Measurements from ENCODE around the gene TXNDC12.

Gene TXNDC12

DNA sequence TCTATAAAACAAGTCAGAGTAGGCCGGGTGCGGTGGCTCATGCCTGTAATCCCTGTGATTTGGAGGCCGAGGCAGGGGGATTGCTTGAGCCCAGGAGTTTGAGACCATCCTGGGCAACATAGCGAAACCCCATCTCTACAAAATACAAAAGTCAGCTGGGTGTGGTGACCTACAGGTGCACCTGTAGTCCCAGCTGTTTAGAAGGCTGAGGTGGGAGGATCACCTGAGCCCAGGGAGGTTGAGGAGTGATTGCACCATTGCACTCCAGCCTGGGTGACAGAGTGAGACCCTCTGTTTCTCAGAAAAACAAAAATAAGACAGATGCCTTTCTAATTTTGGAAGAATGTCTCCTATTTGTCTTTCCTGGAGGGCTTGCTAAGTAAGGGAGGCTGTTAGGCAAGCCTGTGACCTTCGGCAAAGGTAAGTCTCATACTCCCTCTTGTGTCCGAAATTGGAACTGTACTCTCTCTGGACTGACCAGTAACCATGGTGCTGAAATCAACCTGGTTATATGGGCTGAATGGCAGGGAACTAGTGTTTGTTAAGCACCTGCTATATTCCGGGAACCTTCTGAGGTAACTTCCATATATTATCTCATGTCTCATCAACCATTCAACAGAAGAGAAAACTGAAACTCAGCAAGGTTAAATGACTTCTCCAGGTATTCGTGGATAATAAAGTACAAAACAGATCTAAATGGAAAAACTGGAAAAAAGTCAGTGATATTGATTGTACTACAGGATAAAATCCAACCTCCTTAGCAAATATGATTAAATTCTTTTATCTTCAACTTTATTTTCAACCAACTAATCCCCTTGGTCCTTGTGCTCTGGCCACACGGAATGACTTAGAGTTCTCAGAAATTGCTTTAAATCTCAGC lies 52.7 kb downstream of the TXNDC12 start:
- DNase-seq (ENCODE audit: low read depth, low spot score): peak; percentile 87

DNA sequence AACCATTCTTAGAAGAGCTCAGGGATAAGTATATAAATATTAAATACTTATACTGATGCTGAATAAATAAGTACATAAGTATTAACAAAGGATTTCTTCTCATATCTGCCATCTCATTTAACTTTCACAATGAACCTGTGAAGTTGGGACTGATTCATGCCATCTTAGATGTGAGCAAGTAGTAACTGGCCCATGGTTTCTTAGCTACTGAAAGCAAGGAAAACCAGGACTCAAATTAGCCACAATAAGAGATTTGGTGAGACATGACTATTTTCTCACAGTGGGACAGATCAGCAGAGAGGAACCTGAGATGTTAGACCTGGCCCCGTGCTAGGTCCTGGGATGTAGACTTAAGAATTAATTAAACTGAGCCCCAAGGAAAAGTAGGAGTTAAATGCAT lies 56.3 kb downstream of the TXNDC12 start:
- DNase-seq (ENCODE audit: low read depth, low spot score): no peak

DNA sequence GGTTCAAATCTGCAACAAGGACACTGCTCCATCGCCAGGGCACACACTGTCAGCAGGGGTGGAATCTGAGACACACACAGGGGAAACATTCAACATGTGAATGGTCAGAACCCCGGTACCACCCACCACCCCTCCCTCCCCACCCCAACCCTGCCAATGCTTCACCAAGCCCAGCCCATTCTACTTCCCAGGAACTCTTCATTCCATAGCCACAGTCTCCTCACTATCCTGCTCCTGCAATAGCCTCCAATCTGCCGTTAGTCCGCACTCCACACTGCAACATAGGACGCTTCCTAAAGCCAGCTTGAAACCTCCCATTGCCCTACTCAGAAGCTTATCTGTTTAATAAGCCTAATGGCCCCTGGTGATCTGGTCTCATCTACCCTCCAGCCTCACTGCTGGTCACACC lies 57.0 kb downstream of the TXNDC12 start:
- no peak for DNase-seq (ENCODE audit: low read depth, low spot score)

DNA sequence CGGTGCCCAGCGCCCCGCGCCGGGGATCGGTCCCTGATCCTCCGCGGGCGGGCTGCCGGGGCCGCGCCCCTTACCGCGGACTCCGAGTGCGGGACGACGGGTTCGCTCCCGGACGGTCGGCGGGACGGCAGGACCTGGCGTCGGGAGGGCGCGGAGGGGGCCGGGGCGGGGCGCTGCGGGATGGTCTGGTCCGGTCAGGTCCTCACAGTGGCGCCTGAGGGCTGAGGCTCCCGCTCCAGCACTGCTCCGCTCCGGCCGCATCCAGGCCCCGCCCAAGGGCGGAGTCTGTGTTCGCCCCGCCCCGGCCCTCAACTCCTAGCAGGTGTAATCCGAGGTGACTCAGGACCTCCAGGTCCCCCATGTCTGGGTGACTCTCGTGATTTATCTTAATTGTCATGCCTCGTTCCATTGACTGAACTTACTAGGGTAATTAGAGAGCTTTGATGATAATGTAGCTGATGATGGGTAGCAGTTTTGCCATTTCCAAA lies 64.5 kb downstream of the TXNDC12 start, which contains the start of gene RAB3B:
Gene RAB3B, minus strand, starts transcription at position 223 of the 488 bp plus-strand sequence. CDS start 13,583 bp downstream, outside the sequence.
- DNase-seq (ENCODE audit: low read depth, low spot score): peak; percentile 93

DNA sequence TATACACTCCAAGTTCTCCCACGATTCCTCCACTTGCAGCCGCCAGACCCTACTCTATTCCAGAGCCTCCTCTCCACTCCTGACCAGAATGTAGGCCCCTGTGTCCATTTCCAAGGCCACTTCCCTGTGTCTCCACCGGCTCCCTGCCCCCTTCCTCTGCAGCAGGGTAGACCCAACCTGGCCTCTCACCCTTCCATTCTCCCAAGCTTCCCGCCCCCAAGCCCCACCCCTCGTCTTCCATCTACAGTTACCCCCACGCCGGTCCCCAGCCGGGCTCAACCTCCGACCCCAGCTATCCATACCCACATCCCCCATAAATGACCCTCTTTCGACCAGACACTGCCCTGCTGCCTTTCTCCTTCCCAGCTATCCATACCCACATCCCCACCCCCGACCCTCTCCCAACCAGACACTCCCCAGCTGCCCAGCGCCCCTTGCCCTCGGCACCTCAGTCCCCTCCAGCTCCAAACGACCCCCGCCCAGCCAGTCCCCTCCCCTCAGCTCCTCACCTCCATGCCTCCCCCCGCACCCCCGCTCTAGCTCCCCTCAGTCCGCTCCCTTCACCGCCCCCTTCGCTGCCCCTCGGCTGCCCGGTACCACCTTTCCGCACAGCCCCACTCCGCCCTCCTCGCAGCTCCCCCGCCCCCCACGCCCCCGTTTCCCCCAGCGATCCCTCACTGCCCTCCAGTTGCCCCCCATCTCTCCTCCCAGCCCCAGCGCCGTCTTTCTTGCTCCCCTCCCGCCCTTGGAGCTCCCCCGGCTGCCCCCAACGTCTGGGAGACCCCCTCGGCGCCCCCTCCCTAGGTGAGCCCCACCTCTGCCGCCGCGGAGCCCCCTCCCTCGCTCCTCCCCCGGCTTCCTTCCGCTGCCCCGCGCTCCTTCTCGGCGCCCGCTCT lies 65.2 kb downstream of the TXNDC12 start:
- DNase-seq (ENCODE audit: low read depth, low spot score): no peak

DNA sequence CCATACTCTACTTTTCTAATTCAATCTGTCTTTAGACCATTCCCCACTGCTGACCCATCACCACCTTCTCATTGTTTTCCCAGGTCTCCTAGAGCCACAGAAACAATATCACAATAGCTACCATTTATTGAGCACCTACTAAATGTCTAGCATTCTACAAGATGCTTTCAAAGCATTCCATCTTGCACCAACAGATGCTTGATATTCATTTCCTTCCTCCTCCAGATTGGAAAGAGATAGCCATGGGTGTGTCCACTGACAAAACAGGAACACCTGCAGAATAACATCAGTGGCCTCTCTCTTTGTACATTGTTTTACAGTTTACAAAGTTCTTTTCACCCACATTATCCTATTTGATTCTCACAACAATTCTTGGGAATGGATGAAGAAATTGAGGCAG lies 66.7 kb downstream of the TXNDC12 start:
- DNase-seq (ENCODE audit: low read depth, low spot score): no peak

DNA sequence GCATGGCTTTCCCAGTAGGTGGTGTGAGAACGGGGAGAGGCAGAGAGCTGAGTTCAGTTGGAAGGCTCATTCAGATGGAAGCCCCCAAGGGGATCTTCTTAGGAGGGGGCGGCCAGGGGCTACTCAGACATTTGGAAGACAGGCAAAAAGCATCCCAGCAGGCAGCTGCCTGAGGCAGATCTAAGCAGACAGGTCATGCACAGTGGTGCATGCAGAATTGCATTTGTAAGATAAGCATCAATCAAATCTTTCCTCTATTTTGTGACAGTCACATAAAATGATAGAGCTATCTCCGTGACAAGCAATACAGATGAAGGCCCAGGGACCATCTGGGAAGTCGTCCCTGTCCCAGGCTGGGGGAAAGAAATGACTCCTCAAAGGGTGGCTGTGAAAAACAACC lies 68.3 kb downstream of the TXNDC12 start:
- peak; percentile 77 for DNase-seq (ENCODE audit: low read depth, low spot score)

DNA sequence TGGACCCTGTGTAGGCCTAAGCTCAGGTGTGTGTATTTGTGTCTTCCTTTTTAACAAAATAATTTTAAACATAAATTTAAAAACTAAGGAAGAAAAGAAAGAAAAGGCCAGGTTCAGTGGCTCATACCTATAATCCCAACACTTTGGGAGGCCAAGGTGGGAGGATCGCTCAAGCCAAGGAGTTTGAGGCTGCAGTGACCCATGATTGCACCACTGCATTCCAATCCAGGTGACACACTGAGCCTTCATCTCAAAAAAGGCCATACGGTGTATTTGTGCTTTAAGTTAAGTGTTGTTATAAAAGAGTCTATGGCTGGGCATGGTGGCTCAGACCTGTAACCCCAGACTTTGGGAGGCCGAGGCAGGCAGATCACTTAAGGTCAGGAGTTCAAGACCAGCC lies 72.8 kb downstream of the TXNDC12 start:
- no peak for DNase-seq (ENCODE audit: low read depth, low spot score)

DNA sequence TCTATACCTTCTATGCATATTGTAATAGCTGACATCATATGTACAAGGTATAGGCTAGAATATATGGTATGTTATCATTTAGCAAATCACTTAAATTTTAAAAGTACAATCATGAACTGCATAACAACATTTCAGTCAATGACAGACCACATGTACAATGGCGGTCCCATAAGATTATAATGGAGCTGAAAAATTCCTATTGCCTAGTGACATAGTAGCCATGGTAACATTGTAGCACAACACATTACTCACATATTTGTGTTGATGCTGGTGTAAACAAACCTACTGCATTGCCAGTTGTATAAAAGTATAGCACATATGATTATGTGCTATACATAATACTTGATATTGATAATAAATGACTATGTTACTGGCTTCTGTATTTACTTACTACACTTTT lies 73.4 kb downstream of the TXNDC12 start:
- no peak for DNase-seq (ENCODE audit: low read depth, low spot score)

DNA sequence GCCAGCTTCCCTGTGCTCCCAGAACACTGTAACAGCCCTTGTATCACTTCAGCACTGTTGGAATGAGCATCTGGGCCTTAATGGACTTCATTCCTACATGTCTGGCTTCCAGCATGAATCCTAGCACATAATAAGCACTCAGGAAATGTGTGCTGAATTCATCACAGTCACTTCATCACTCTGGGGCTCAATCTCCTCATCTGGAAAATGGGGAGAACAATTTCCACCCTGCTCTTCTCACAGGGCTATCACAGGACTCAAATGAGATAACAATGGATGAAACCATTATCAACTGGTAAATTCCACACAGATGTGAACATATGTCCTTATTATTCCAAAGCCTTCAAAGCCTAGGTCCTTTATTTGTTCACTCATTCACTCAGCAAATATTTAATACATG lies 76.9 kb downstream of the TXNDC12 start:
- DNase-seq (ENCODE audit: low read depth, low spot score): no peak

DNA sequence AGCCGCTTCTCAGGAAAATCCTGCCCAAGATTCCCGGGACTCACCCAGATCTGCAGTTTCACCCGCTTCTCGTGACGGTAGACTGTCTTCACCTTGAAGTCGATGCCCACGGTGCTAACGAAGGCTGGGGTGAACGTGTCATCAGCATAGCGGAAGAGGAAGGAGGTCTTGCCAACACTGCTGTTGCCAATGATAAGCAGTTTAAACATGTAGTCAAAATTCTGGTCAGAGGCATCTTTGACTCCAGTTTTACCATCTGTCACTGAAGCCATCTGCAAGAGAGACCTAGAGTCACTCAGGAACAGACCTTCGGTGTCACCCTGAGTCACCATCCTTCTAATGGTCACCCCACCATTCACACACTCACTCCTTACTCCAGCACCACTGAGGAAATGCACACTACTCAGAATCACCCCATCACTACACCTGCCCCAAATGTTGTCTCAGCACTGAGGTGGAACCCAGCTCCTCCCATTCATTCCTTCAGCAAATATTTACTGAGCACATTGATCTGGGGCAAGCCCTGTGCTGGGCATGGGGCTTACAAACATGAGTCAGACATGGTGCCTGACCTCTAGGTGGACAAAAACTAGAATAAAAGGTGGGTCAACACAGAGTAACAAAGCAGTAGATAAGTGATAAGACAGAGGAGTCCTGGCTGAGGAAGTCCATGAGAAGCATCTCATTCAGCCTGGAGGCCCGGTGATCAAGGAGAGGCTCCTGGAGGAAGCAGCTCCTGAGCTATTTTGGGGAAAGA lies 78.0 kb downstream of the TXNDC12 start:
- no peak for DNase-seq (ENCODE audit: low read depth, low spot score)

DNA sequence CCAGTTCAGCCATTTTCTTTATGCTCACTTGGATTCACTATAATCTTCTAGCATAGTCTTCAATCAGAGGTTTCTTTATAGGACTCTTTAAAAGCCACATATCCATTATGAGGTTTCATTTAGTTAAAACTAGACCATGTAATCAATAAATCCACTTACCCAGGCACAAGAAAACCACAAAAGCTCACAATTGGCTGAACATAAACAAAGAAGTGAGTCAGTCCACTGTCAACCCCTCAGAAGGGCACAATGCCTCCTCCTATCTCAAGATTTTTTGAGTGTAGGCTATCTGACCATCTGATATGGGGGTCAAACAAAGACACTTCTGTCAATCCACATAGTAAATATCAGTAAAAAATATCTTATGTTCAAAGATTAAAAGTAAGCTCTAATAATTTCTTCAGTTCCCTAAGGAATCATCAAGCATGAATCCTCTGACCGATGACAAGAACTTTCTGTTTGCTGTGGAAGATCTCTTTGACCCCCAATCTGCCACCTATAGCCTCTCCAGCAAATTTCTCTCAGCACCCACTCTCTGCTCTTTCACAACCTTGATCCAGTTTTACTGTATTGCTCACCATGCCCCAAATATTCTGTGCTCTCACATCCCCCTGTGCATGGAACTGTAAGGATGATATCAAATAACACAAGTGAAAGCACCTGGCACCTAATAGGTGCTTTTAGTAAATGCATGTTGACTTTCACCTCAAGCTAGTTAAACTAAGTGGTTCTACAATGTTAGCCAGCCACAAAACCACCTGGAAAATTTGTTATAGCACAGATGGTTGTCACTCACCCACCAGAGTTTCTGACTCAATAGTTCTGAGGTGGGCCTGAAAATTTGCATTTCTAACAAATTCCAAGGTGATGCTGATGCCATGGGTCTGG lies 81.2 kb downstream of the TXNDC12 start:
- DNase-seq (ENCODE audit: low read depth, low spot score): no peak

Measured in ELF-1 (cell line).